GM20431 (cell line): Measurements from ENCODE around the gene FYN.

Source experiments
- in situ Hi-C: fragments of 300-500 bp; cut with MseI, MboI; formaldehyde crosslinking; loops from one replicate; pipeline ENCODE4 v1.15.0; 2020; ENCODE audit warnings: low sequenced_read_pairs; ENCODE audit not compliant: unreplicated experiment

The FYN gene

DNA sequence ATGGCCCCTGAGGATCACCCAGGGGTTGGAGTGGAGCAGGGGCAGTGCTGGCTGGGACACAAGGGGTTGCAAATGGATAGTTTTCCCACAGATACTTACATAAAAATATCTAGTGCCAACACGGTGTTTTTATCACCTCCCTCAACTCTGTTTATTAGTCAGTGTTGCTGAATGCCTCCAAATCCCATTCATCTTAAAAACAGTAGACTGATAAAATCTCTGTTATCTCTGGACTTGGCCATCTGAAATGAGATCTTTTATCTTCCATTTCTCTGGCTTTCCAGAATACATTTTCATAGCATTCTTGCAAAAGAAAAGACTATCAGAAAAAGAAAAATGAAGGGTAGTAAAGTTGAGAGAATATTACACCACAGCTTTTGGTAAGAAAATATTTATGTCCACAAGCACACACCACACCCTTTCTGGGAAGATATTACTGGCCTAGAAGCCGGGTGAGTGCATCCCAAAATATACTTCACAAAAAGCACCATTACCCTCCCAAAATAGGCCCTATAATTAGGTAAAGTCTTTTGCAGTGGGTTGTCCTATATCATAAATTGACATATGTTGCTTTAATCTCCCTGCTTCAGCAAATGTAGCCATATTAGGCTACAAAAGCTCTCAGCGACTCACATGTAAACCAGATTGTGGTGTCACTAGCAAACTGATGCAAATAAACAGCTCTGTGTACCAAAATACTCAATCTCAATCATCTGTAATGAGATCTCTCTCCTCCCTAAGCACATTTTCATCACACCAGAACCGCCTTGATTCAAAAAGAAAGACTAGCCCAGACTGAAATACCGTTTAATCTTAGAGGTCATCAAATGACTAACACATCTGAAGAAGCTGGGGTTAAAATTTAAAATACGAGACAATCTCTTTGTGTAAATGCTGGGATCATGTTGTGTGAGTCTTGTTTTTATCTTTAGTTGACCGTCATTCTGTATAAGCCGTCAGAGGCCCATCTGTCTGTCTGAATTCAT lies 96.7 kb downstream of the FYN start:
- in situ Hi-C loops = no loop called here

DNA sequence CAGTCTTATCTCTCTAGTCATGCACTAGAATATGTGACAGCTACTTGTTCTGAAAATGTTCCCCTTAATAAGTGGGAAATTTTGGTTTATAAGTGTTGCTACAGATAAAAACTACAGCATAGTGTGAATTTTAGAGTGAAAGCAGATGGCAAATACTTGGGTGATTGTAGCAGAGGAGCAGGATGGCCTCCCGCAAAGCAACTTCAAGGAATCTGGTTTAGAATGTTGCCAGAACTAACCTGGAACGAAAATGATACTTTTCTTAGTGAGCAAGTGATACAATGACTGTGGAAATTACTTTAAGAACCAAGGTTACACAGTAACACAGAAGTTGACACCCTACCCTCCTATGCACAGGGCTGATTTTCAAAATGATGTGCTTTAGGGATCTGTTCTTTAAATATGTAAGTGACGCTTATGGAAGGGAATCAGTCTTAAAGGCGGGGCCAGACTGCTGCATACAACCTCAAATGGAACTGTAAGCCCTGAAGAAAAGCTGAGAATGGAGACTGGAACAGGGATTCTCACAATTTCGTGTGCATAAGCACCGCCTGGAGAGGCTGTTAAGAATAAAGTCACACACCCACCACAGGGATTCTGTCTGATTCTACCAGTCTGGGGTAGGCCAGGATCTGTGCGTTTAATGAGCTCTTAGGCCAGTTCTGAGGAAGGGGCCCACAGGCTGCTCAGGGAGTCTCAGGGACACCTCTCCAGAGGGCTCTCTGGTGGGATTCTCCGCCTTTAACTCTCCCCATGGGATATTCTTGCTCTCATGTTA lies 97.9 kb downstream of the FYN start:
- in situ Hi-C loops = no loop called here

GRCh38 chr6:111774346-111774703 lies 98.9 kb downstream of the FYN start:
- in situ Hi-C loops = no loop called here

- in situ Hi-C loops = no loop called here
Measured at GRCh38 chr6:111773501-111774345, 99.5 kb downstream of the FYN start.

DNA sequence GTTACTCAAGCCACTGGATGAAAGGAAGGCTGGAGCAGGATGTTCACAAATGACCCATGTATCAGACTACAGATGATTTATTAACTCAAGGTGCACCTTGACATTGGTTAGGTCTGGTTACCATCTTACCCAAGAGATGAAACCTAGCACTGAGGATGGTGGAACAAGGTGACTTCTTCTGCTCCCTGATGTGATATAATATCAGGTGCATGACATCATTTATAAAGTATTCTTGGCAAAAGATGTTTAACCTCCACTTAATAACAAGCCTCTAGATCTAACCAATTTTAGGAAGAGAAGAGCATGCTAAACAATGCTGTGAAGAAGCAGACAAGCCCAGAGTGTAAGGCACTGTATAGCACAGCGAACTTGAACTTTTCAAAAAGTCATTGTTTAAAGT lies 100.9 kb downstream of the FYN start:
- in situ Hi-C loops = no loop called here

- in situ Hi-C loops = no loop called here
Measured at GRCh38 chr6:111771629-111772028, 101.6 kb downstream of the FYN start.

DNA sequence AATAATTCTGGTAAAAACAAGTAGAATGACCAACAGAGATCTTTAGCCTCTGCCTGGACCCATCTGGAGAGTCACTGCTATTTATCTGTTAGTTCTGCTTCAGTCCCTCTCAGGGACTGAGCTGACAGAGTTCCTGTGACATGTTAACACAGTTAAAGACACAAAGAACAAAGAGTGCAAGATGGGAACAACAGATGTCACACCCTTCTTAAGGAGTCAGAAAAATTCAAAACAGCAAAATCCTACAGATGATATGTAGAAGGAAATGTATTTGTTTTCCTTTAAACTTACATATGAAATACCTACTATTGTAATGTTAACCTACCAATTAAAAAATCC lies 102.2 kb downstream of the FYN start:
- in situ Hi-C loops = no loop called here

GRCh38 chr6:111770263-111771093 lies 102.8 kb downstream of the FYN start:
- in situ Hi-C loops = no loop called here

- in situ Hi-C loops = no loop called here
Measured at GRCh38 chr6:111769365-111770152, 103.7 kb downstream of the FYN start.

DNA sequence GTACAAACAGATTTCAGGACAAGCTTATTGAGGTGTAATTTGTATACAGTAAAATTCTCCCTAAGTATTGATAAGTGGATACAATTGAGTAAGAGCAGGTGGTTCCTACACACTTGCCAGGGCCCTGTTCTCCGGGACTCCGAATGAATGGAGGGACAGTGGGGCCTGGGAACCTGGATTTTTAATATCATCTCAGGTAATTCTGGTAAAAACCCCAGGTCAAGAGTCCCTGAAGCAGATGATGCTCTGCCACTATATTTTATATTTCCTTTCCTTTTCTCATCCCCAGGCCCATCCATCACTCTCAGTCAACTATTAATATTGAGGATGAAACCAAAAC lies 104.9 kb downstream of the FYN start:
- in situ Hi-C loops = no loop called here

- in situ Hi-C loops = no loop called here
Measured at GRCh38 chr6:111767752-111768430, 105.4 kb downstream of the FYN start.

GRCh38 chr6:111766201-111766857 lies 106.9 kb downstream of the FYN start:
- in situ Hi-C loops = no loop called here

GRCh38 chr6:111765763-111766162 lies 107.5 kb downstream of the FYN start:
- in situ Hi-C loops = no loop called here

- in situ Hi-C loops = no loop called here
Measured at GRCh38 chr6:111764238-111765175, 108.7 kb downstream of the FYN start.

DNA sequence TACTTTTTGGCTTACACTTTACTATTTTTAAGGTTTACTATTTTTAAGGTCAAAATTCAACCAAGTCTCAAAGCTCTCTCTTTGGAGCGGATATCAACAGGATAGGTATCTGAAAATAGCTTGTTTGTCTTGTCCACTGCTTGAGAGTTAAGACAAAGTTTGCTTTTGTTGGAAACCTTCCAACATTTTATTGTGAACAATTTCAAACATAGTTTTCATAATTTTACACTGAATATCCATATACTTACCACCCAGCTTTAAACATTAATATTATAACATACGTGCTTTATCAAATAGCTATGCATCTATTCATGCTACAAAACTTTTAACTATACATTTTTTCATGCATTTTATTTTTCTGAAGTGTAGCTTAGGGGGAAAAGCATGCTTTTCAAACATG lies 109.9 kb downstream of the FYN start:
- in situ Hi-C loops = no loop called here

GRCh38 chr6:111761783-111762312 lies 111.4 kb downstream of the FYN start:
- in situ Hi-C loops = no loop called here

DNA sequence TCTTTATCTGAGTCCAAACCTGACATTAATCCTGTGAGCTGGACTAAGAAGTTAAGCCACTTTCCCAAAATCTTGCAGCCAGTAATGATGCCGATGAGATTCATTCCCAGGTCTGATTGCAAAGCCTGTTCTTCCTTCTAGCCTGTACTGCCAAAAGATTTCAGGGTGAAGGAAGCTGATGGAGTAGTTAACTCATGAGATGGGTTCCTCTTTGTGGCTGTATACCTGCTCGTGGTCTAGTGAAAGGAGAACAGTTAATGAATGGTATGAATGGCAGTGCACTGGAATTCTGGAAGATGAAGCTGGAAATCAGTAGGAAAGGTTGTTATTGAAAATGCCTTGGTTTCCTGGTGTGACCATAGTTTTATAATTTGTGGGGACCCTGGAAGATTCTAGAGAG lies 112.0 kb downstream of the FYN start:
- in situ Hi-C loops = no loop called here
